ENCODE results near the gene SLC22A7.
A peak's percentile ranks its signal among the peaks of the same experiment; 100 is the strongest.

SLC22A7 gene

GRCh38 chr6:43261198-43261597 lies 36.9 kb upstream of the SLC22A7 start:
- no peaks in the 10 kb centered on the region for H3K4me1 ChIP-seq (ENCODE audit: control insufficient read depth, insufficient read depth, low read length)
- H3K9me3 ChIP-seq (ENCODE audit: control insufficient read depth, insufficient read depth, low read depth, low read length), result no peaks in the 10 kb centered on the region
- no peak for TF ChIP-seq ZNF10 (tag by site-specific recombination; IDR thresholded peaks at IDR 0.05)
- TF ChIP-seq ZNF561 (tag by site-specific recombination; IDR thresholded peaks at IDR 0.05; ENCODE audit: borderline replicate concordance), result no peak
- TF ChIP-seq ZNF341 (tag by site-specific recombination; IDR thresholded peaks at IDR 0.05; ENCODE audit: low read depth), result peak; percentile 81
- CTCF ChIA-PET, result interaction anchor here (0.6 to 7.6 kb wide), 7 partner anchors 10 to 245 kb away, joined by 3 to 83 read pairs (median 5); partner anchors contain the start of gene DNPH1
- H3K36me3 ChIP-seq (ENCODE audit: control insufficient read depth in 2 of 2, insufficient read depth in 1 of 2, low read length in 2 of 2), result no peaks in the 10 kb centered on the region
- no peak overlapping the region for H3K27ac ChIP-seq (ENCODE audit: extremely low read depth, low read depth, low read length)
- no peak overlapping the region for H3K4me3 ChIP-seq (ENCODE audit: low read depth, low read length)
- POLR2A ChIA-PET, result interaction anchor here (0.6 to 0.7 kb wide), 3 partner anchors 8 to 188 kb away, joined by 5 to 11 read pairs (median 5); no protein-coding TSS in a partner anchor

- CTCF ChIA-PET, result interaction anchor here (0.6 to 7.6 kb wide), 16 partner anchors 11 to 601 kb away, joined by 3 to 83 read pairs (median 4); partner anchors contain the start of genes ABCC10 and DNPH1
- Histone ChIP-seq H3K36me3 (ENCODE audit: control insufficient read depth in 2 of 2, insufficient read depth in 1 of 2, low read length in 2 of 2) (no peaks in the 10 kb centered on the region), H3K4me1 (ENCODE audit: control insufficient read depth, insufficient read depth, low read length) (no peaks in the 10 kb centered on the region), H3K9me3 (ENCODE audit: control insufficient read depth, insufficient read depth, low read depth, low read length) (no peaks in the 10 kb centered on the region), H3K27ac (ENCODE audit: extremely low read depth, low read depth, low read length) (no peak overlapping the region), H3K4me3 (ENCODE audit: low read depth, low read length) (no peak overlapping the region)
- peak; percentile 61 for TF ChIP-seq ZIC2 (tag by site-specific recombination; IDR thresholded peaks at IDR 0.05)
- no peak for TF ChIP-seq ZNF354C (tag by site-specific recombination; IDR thresholded peaks at IDR 0.05; ENCODE audit: borderline replicate concordance, low read depth)
- POLR2A ChIA-PET, result interaction anchor here (2.1 kb wide), 1 partner anchor 107 kb away, joined by 7 read pairs; the partner anchor contains the start of gene ZNF318
Measured at GRCh38 chr6:43262000-43262779, 35.9 kb upstream of the SLC22A7 start.

- Histone ChIP-seq H3K36me3 (ENCODE audit: control insufficient read depth in 2 of 2, insufficient read depth in 1 of 2, low read length in 2 of 2) (no peaks in the 10 kb centered on the region), H3K9me3 (ENCODE audit: control insufficient read depth, insufficient read depth, low read depth, low read length) (no peaks in the 10 kb centered on the region), H3K4me3 (ENCODE audit: low read depth, low read length) (no peak overlapping the region), H3K27ac (ENCODE audit: extremely low read depth, low read depth, low read length) (no peak overlapping the region), H3K4me1 (ENCODE audit: control insufficient read depth, insufficient read depth, low read length) (no peaks in the 10 kb centered on the region)
- ChIA-PET POLR2A (interaction anchor here (1.3 to 2.1 kb wide), 2 partner anchors 71 to 107 kb away, joined by 4 to 7 read pairs; partner anchors contain the start of gene ZNF318), CTCF (interaction anchor here (0.7 to 7.6 kb wide), 18 partner anchors 11 to 601 kb away, joined by 3 to 83 read pairs (median 4); partner anchors contain the start of gene DNPH1)
- TF ChIP-seq ZNF341 (tag by site-specific recombination; IDR thresholded peaks at IDR 0.05; ENCODE audit: low read depth) (peak; percentile 29; the same call in 1 of the 2 replicates), ZNF155 (tag by site-specific recombination; IDR thresholded peaks at IDR 0.05) (no peak)
Measured at GRCh38 chr6:43262780-43263313, 35.2 kb upstream of the SLC22A7 start.

- Histone ChIP-seq H3K9me3 (ENCODE audit: control insufficient read depth, insufficient read depth, low read depth, low read length) (no peaks in the 10 kb centered on the region), H3K4me1 (ENCODE audit: control insufficient read depth, insufficient read depth, low read length) (no peaks in the 10 kb centered on the region), H3K36me3 (ENCODE audit: control insufficient read depth in 2 of 2, insufficient read depth in 1 of 2, low read length in 2 of 2) (no peaks in the 10 kb centered on the region), H3K4me3 (ENCODE audit: low read depth, low read length) (no peak overlapping the region), H3K27ac (ENCODE audit: extremely low read depth, low read depth, low read length) (no peak overlapping the region)
- ChIA-PET CTCF (interaction anchor here (0.5 to 7.6 kb wide), 28 partner anchors 9 to 1627 kb away, joined by 3 to 83 read pairs (median 4); partner anchors contain the start of gene DNPH1), POLR2A (interaction anchor here (0.9 to 2.1 kb wide), 3 partner anchors 70 to 204 kb away, joined by 4 to 7 read pairs (median 5); partner anchors contain the start of genes KLC4, MRPL2 and ZNF318)
- TF ChIP-seq ZNF600 (tag by site-specific recombination; IDR thresholded peaks at IDR 0.05) (0 out of 2 replicates have a peak, but pooled peaks have one; percentile 21), ZBTB26 (tag by site-specific recombination; optimal IDR thresholded peaks at IDR 0.05) (peak; percentile 17), ZNF121 (tag by site-specific recombination; IDR thresholded peaks at IDR 0.05) (no peak), ZBTB48 (tag by site-specific recombination; IDR thresholded peaks at IDR 0.05) (peak; percentile 91), ZNF624 (tag by site-specific recombination; IDR thresholded peaks at IDR 0.05) (no peak), ZNF654 (tag by site-specific recombination; IDR thresholded peaks at IDR 0.05; ENCODE audit: low read depth) (peak; percentile 89), BCL11A (tag by site-specific recombination; IDR thresholded peaks at IDR 0.05; ENCODE audit: low read depth) (no peak), ZNF658 (tag by site-specific recombination; IDR thresholded peaks at IDR 0.05) (no peak), ZNF621 (tag by site-specific recombination; IDR thresholded peaks at IDR 0.05) (no peak), ZNF571 (tag by site-specific recombination; IDR thresholded peaks at IDR 0.05) (no peak), CTCF (tag by site-specific recombination; IDR thresholded peaks at IDR 0.05) (peak; percentile 88)
Measured at GRCh38 chr6:43263314-43264178, 34.5 kb upstream of the SLC22A7 start.

All from HEK293 (cell line).